ENCODE data around the gene AKAP8L. TPM values are rescaled to one million over a fixed set of nuclear protein-coding genes. Genes with fewer than 3 reads are reported as not detected.

The AKAP8L gene
- total and polyA plus RNA-seq, 9 of the 15 experiments (the other 6 are each of a cell fraction or from before 2014, with no cell fraction given) = 2.4 to 116 (median 70.7) TPM

DNA sequence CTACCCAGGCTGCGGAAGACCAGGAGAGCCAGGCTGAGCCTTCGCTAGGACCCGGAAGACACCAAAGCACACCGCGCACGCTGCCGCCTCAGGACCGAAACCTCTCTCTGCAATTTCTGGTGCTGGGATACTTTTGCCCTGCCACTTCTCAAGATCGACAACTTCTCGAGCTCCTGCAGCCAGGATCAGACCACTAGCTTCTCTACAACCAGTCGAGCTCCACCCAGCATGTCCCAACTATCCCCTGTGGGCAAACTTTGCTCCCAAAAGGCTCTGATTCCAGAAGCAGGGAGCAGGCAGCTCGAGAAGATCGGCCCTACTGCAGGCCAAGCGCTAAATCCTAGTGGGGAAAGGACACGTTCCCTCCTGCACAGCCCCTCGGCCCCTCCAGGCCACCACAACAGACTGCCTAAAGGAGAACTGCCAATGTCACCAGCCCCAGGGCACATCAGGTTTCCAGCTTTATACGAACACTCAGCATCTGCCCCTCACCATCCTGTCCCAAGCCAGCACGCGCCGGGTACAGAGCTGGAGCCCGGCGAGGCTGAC, 40.2 kb downstream of the AKAP8L start (continued):
- TF ChIP-seq MBD2 (IDR thresholded peaks at IDR 0.05; ENCODE audit: borderline replicate concordance, low read depth) (no peak), TAF15 (IDR thresholded peaks at IDR 0.05; ENCODE audit: low read depth, low read length) (no peak), MTA1 (IDR thresholded peaks at IDR 0.05; ENCODE audit: borderline replicate concordance) (no peak), POLR2G (IDR thresholded peaks at IDR 0.05; ENCODE audit: low read depth, low read length) (no peak), PRPF4 (IDR thresholded peaks at IDR 0.05; ENCODE audit: insufficient read depth, low read depth, low read length, poor library complexity, severe bottlenecking) (no peak), SMARCB1 (IDR thresholded peaks at IDR 0.05; ENCODE audit: insufficient read length, low read depth) (no peak), EP400 (IDR thresholded peaks at IDR 0.05) (peak; percentile 55), TAF9B (IDR thresholded peaks at IDR 0.05; ENCODE audit: partially characterized antibody) (no peak), GATAD2A (IDR thresholded peaks at IDR 0.05) (no peak), ZNF146 (CRISPR knock-in tag; IDR thresholded peaks at IDR 0.05; ENCODE audit: unreplicated experiment) (no peak), DMBX1 (CRISPR knock-in tag; IDR thresholded peaks at IDR 0.05; ENCODE audit: borderline replicate concordance) (no peak), SAP30 (IDR thresholded peaks at IDR 0.05; ENCODE audit: borderline replicate concordance, insufficient read depth, low read depth, low read length, poor library complexity, severe bottlenecking) (peak; percentile 54), HMG20B (CRISPR knock-in tag; IDR thresholded peaks at IDR 0.05) (no peak), SMARCE1 (IDR thresholded peaks at IDR 0.05) (no peak), SMARCC2 (IDR thresholded peaks at IDR 0.05; ENCODE audit: low read depth) (no peak), NR1H2 (CRISPR knock-in tag; IDR thresholded peaks at IDR 0.05) (no peak)
- TF ChIP-seq, protein P1, sequence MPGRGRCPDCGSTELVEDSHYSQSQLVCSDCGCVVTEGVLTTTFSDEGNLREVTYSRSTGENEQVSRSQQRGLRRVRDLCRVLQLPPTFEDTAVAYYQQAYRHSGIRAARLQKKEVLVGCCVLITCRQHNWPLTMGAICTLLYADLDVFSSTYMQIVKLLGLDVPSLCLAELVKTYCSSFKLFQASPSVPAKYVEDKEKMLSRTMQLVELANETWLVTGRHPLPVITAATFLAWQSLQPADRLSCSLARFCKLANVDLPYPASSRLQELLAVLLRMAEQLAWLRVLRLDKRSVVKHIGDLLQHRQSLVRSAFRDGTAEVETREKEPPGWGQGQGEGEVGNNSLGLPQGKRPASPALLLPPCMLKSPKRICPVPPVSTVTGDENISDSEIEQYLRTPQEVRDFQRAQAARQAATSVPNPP (IDR thresholded peaks at IDR 0.05; ENCODE audit: borderline replicate concordance, insufficient read depth, insufficient read length) = no peak
- TF ChIP-seq, protein P2, sequence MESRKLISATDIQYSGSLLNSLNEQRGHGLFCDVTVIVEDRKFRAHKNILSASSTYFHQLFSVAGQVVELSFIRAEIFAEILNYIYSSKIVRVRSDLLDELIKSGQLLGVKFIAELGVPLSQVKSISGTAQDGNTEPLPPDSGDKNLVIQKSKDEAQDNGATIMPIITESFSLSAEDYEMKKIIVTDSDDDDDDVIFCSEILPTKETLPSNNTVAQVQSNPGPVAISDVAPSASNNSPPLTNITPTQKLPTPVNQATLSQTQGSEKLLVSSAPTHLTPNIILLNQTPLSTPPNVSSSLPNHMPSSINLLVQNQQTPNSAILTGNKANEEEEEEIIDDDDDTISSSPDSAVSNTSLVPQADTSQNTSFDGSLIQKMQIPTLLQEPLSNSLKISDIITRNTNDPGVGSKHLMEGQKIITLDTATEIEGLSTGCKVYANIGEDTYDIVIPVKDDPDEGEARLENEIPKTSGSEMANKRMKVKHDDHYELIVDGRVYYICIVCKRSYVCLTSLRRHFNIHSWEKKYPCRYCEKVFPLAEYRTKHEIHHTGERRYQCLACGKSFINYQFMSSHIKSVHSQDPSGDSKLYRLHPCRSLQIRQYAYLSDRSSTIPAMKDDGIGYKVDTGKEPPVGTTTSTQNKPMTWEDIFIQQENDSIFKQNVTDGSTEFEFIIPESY (CRISPR knock-in tag; IDR thresholded peaks at IDR 0.05) = no peak
- TF ChIP-seq, protein P3, sequence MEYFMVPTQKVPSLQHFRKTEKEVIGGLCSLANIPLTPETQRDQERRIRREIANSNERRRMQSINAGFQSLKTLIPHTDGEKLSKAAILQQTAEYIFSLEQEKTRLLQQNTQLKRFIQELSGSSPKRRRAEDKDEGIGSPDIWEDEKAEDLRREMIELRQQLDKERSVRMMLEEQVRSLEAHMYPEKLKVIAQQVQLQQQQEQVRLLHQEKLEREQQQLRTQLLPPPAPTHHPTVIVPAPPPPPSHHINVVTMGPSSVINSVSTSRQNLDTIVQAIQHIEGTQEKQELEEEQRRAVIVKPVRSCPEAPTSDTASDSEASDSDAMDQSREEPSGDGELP (CRISPR knock-in tag; IDR thresholded peaks at IDR 0.05; ENCODE audit: borderline replicate concordance) = no peak
- TF ChIP-seq, protein P4, sequence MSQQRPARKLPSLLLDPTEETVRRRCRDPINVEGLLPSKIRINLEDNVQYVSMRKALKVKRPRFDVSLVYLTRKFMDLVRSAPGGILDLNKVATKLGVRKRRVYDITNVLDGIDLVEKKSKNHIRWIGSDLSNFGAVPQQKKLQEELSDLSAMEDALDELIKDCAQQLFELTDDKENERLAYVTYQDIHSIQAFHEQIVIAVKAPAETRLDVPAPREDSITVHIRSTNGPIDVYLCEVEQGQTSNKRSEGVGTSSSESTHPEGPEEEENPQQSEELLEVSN (IDR thresholded peaks at IDR 0.05; ENCODE audit: borderline replicate concordance in 1 of 2, extremely low read depth in 1 of 2, insufficient read depth in 1 of 2, insufficient read length in 1 of 2, low read depth in 1 of 2, low read length in 1 of 2, poor library complexity in 1 of 2, severe bottlenecking in 1 of 2) = peak in 1 of 2 experiments; percentile 51
- TF ChIP-seq, protein P5, sequence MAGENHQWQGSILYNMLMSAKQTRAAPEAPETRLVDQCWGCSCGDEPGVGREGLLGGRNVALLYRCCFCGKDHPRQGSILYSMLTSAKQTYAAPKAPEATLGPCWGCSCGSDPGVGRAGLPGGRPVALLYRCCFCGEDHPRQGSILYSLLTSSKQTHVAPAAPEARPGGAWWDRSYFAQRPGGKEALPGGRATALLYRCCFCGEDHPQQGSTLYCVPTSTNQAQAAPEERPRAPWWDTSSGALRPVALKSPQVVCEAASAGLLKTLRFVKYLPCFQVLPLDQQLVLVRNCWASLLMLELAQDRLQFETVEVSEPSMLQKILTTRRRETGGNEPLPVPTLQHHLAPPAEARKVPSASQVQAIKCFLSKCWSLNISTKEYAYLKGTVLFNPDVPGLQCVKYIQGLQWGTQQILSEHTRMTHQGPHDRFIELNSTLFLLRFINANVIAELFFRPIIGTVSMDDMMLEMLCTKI (IDR thresholded peaks at IDR 0.05; ENCODE audit: partially characterized antibody) = no peak
